ENCODE results near the gene CACNA1S.

CACNA1S gene

DNA sequence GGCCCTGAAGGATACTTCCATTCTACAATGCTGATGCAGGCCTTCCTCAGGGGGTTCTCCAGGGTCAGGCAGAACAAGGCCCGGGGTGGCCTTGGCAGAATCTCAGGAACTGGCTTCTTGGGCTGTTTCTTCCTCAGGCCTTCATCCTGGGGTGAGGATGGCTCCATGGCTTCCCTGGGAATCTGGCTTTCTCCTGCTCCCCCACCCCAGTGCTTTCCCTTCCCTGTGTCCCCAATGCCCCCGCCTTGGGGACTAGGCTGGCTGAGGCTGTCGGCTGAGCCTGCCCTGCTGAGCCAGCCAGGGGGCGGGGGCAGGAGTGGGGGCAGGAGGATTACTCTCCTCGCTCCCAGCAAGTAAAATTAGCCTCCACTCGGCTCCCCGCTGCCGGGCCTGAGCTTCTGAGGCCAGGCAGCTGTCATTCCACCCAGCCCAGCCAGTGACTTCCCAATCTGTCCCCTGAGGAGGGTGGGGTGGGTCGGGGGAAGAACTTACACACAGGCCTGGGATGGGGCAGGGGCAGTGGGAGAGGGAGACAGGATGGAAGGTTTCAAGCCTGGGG is at the start of gene CACNA1S:
Gene CACNA1S, minus strand, starts transcription at position 254 of the 559 bp plus-strand sequence. Its CDS starts 87 bp downstream, at position 167.
- no peak for TF ChIP-seq TCF12 (IDR thresholded peaks at IDR 0.05; ENCODE audit: low read depth)
- no peak for TF ChIP-seq EP300 (IDR thresholded peaks at IDR 0.05; ENCODE audit: borderline replicate concordance)
- TF ChIP-seq, protein P1, sequence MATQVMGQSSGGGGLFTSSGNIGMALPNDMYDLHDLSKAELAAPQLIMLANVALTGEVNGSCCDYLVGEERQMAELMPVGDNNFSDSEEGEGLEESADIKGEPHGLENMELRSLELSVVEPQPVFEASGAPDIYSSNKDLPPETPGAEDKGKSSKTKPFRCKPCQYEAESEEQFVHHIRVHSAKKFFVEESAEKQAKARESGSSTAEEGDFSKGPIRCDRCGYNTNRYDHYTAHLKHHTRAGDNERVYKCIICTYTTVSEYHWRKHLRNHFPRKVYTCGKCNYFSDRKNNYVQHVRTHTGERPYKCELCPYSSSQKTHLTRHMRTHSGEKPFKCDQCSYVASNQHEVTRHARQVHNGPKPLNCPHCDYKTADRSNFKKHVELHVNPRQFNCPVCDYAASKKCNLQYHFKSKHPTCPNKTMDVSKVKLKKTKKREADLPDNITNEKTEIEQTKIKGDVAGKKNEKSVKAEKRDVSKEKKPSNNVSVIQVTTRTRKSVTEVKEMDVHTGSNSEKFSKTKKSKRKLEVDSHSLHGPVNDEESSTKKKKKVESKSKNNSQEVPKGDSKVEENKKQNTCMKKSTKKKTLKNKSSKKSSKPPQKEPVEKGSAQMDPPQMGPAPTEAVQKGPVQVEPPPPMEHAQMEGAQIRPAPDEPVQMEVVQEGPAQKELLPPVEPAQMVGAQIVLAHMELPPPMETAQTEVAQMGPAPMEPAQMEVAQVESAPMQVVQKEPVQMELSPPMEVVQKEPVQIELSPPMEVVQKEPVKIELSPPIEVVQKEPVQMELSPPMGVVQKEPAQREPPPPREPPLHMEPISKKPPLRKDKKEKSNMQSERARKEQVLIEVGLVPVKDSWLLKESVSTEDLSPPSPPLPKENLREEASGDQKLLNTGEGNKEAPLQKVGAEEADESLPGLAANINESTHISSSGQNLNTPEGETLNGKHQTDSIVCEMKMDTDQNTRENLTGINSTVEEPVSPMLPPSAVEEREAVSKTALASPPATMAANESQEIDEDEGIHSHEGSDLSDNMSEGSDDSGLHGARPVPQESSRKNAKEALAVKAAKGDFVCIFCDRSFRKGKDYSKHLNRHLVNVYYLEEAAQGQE (IDR thresholded peaks at IDR 0.05; ENCODE audit: low read depth), result no peak
- no peak for TF ChIP-seq NFIC (IDR thresholded peaks at IDR 0.05)
- TF ChIP-seq, protein P2, sequence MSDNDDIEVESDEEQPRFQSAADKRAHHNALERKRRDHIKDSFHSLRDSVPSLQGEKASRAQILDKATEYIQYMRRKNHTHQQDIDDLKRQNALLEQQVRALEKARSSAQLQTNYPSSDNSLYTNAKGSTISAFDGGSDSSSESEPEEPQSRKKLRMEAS (IDR thresholded peaks at IDR 0.05), result no peak
- no peak for TF ChIP-seq RAD21 (IDR thresholded peaks at IDR 0.05; ENCODE audit: low read depth)
- no peak for TF ChIP-seq FOXM1 (IDR thresholded peaks at IDR 0.05; ENCODE audit: borderline replicate concordance, low read depth)
- TF ChIP-seq CREB1 (IDR thresholded peaks at IDR 0.05; ENCODE audit: low read depth), result no peak
- TF ChIP-seq EGR1 (IDR thresholded peaks at IDR 0.05), result no peak
- TF ChIP-seq TAF1 (IDR thresholded peaks at IDR 0.05; ENCODE audit: low read depth), result no peak
- TF ChIP-seq YY1 (IDR thresholded peaks at IDR 0.05; ENCODE audit: low read depth), result no peak
- no peak for TF ChIP-seq TEAD4 (IDR thresholded peaks at IDR 0.05)
- no peak for TF ChIP-seq ZBTB7A (IDR thresholded peaks at IDR 0.05; ENCODE audit: low read depth)
- no peak for TF ChIP-seq CEBPB (IDR thresholded peaks at IDR 0.05)
- TF ChIP-seq, protein P3, sequence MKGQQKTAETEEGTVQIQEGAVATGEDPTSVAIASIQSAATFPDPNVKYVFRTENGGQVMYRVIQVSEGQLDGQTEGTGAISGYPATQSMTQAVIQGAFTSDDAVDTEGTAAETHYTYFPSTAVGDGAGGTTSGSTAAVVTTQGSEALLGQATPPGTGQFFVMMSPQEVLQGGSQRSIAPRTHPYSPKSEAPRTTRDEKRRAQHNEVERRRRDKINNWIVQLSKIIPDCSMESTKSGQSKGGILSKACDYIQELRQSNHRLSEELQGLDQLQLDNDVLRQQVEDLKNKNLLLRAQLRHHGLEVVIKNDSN (IDR thresholded peaks at IDR 0.05), result no peak

DNA sequence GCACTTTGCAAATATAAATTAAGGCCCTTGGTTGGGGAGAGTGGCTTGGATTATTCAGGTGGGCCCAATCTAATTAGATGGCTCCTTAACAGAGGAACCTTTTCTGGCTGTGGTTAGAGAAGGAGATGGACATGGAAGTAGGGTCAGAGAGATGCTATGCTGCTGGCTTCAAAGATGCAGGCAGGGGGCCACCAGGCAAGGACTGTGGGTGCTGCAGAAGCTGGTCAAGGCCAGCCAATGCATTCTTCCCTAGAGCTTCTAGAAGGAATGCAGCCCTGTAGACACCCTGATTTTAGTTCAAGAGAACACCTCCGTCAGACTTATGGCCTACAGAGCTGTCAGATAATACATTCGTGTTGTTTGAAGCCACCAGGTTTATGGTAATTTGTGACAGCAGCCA is 45.7 kb upstream of the CACNA1S start:
- TF ChIP-seq YY1 (IDR thresholded peaks at IDR 0.05; ENCODE audit: low read depth), result no peak
- TF ChIP-seq, protein P1 (IDR thresholded peaks at IDR 0.05; ENCODE audit: low read depth), result no peak
- no peak for TF ChIP-seq RAD21 (IDR thresholded peaks at IDR 0.05; ENCODE audit: low read depth)
- TF ChIP-seq, protein P2 (IDR thresholded peaks at IDR 0.05), result no peak
- no peak for TF ChIP-seq TEAD4 (IDR thresholded peaks at IDR 0.05)
- no peak for TF ChIP-seq EGR1 (IDR thresholded peaks at IDR 0.05)
- TF ChIP-seq TCF12 (IDR thresholded peaks at IDR 0.05; ENCODE audit: low read depth), result no peak
- no peak for TF ChIP-seq FOXM1 (IDR thresholded peaks at IDR 0.05; ENCODE audit: borderline replicate concordance, low read depth)
- TF ChIP-seq, protein P3 (IDR thresholded peaks at IDR 0.05), result no peak
- no peak for TF ChIP-seq CREB1 (IDR thresholded peaks at IDR 0.05; ENCODE audit: low read depth)
- no peak for TF ChIP-seq TAF1 (IDR thresholded peaks at IDR 0.05; ENCODE audit: low read depth)
- TF ChIP-seq ZBTB7A (IDR thresholded peaks at IDR 0.05; ENCODE audit: low read depth), result no peak
- TF ChIP-seq EP300 (IDR thresholded peaks at IDR 0.05; ENCODE audit: borderline replicate concordance), result no peak
- TF ChIP-seq CEBPB (IDR thresholded peaks at IDR 0.05), result no peak
- no peak for TF ChIP-seq NFIC (IDR thresholded peaks at IDR 0.05)

DNA sequence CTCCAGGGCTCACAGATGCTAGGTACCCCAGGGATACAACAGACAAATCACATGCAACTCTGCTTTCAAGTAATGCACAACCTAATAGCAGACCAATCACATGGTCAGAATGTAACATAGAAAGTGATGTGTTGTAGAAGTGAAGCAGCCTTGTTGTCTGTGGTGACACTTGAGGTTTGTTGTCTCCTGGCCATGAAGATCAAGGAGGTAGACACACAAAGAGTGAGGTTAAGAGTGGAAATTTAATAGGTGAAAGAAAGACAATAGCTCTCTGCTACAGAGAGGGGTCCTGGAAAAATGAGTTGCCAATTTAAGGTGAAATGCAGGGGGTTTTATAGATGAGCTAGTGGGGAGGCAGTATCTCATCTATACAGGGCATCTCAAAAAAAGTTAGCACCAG is 44.6 kb upstream of the CACNA1S start:
- no peak for TF ChIP-seq FOXM1 (IDR thresholded peaks at IDR 0.05; ENCODE audit: borderline replicate concordance, low read depth)
- TF ChIP-seq RAD21 (IDR thresholded peaks at IDR 0.05; ENCODE audit: low read depth), result no peak
- no peak for TF ChIP-seq EP300 (IDR thresholded peaks at IDR 0.05; ENCODE audit: borderline replicate concordance)
- TF ChIP-seq, protein P2 (IDR thresholded peaks at IDR 0.05), result no peak
- no peak for TF ChIP-seq TCF12 (IDR thresholded peaks at IDR 0.05; ENCODE audit: low read depth)
- TF ChIP-seq ZBTB7A (IDR thresholded peaks at IDR 0.05; ENCODE audit: low read depth), result no peak
- no peak for TF ChIP-seq YY1 (IDR thresholded peaks at IDR 0.05; ENCODE audit: low read depth)
- no peak for TF ChIP-seq EGR1 (IDR thresholded peaks at IDR 0.05)
- TF ChIP-seq, protein P3 (IDR thresholded peaks at IDR 0.05), result no peak
- no peak for TF ChIP-seq CEBPB (IDR thresholded peaks at IDR 0.05)

DNA sequence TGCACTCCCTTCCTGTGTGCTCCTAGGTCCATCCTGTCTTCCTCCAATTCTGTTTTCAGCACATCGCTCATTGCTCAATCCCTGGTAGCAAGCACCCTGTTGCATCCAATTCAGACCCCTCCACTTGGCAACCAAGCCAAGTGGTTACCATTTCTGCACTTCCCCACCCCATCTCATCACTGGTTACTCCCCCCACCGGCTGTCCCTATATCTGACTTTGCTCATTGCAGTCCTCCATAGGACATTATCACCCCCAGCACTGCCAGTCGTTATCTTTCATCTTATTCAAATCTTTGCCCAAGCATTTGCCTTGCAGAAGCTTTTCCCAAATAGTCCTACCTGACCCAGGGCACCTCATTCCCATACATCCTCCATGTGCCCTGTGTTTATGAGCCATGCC is 44.1 kb upstream of the CACNA1S start:
- TF ChIP-seq EP300 (IDR thresholded peaks at IDR 0.05; ENCODE audit: borderline replicate concordance) (no peak), EGR1 (IDR thresholded peaks at IDR 0.05) (no peak), FOXM1 (IDR thresholded peaks at IDR 0.05; ENCODE audit: borderline replicate concordance, low read depth) (no peak), ZBTB7A (IDR thresholded peaks at IDR 0.05; ENCODE audit: low read depth) (no peak), YY1 (IDR thresholded peaks at IDR 0.05; ENCODE audit: low read depth) (no peak)

DNA sequence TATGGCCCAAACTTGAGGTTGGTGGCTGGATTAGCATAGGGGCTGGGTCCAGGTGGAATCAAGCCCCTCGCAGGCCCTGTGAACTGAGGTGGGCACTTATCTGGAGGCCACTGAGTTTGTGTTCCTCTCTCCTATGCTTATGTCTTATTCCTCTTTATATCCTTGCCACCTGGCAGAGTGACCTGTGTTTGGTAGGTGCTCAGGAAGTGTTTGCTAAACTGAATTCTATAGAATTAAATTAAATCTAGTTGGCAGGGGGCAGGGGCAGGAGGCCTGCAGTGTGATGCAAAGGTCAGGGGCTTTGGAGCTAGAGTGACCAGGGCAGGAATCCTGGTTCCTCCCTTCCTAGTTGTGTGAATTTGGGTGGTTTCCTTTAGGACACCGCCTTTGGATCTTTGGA is 43.1 kb upstream of the CACNA1S start:
- TF ChIP-seq TEAD4 (IDR thresholded peaks at IDR 0.05) (no peak), ZBTB7A (IDR thresholded peaks at IDR 0.05; ENCODE audit: low read depth) (no peak), YY1 (IDR thresholded peaks at IDR 0.05; ENCODE audit: low read depth) (no peak), TAF1 (IDR thresholded peaks at IDR 0.05; ENCODE audit: low read depth) (no peak), CREB1 (IDR thresholded peaks at IDR 0.05; ENCODE audit: low read depth) (no peak)
